Measurements from ENCODE around the gene KCNK5. TPM values are rescaled to one million over a fixed set of nuclear protein-coding genes. Genes with fewer than 3 reads are reported as not detected.

KCNK5 gene
- total and polyA plus RNA-seq, 2 of the 8 experiments (the other 6 are each of a cell fraction or from before 2014, with no cell fraction given): 20.9 to 44.3 TPM

- Histone ChIP-seq H3K27ac (ENCODE audit: low read depth, low read length) (no peak overlapping the region), H3K9ac (replicated peaks in 1 of 4; ENCODE audit: extremely low read depth in 1 of 4, low read depth in 3 of 4, low read length in 3 of 4) (no peak overlapping the region), H3K18ac (ENCODE audit: extremely low read depth, low read length) (no peak overlapping the region), H3K36me3 (ENCODE audit: control insufficient read depth in 2 of 4, insufficient read depth in 4 of 4, low read length in 3 of 4) (peaks cover 19 to 34% (median 32%) of the 10 kb centered on the region in 4 experiments), H3K79me1 (ENCODE audit: low read depth, low read length) (peaks cover 22% of the 10 kb centered on the region; the same call in 1 of the 2 replicates), H4K91ac (replicated peaks; ENCODE audit: insufficient read length, low read length) (no peak overlapping the region), H3K4me1 (replicated peaks in 1 of 4; ENCODE audit: control insufficient read depth in 3 of 4, insufficient read depth in 4 of 4, low read length in 3 of 4) (peaks cover 0 to 7% (median 2%) of the 10 kb centered on the region in 4 experiments; a peak in 4 of 7 replicates), H2AFZ (ENCODE audit: low read length) (no peak overlapping the region), H2BK12ac (ENCODE audit: low read depth, low read length) (no peak overlapping the region), H4K5ac (ENCODE audit: insufficient read length, low read depth, low read length) (no peak overlapping the region), H3K56ac (replicated peaks; ENCODE audit: insufficient read length, low read depth, low read length) (no peak overlapping the region), H3K79me2 (ENCODE audit: control insufficient read depth in 1 of 2, insufficient read depth in 2 of 2, low read length in 2 of 2) (peaks cover 5 to 75% of the 10 kb centered on the region in 2 experiments; a peak in 3 of 4 replicates), H3K27me3 (replicated peaks in 1 of 4; ENCODE audit: control insufficient read depth in 3 of 4, extremely low read depth in 1 of 4, insufficient read depth in 3 of 4, low read length in 3 of 4) (no peaks in the 10 kb centered on the region), H3K14ac (ENCODE audit: insufficient read length) (no peak overlapping the region), H3K23ac (ENCODE audit: insufficient read length) (no peak overlapping the region), H3K9me3 (ENCODE audit: insufficient read depth in 2 of 2, low read depth in 1 of 2, low read length in 1 of 2) (no peaks in the 10 kb centered on the region), H3K23me2 (ENCODE audit: low read depth, low read length) (no peaks in the 10 kb centered on the region), H2AK5ac (ENCODE audit: low read depth, low read length) (no peak overlapping the region), H3K4ac (replicated peaks; ENCODE audit: insufficient read length, low read depth, low read length) (no peak overlapping the region), H2BK120ac (replicated peaks; ENCODE audit: low read depth, low read length) (no peak overlapping the region), H2BK5ac (ENCODE audit: low read depth, low read length) (no peak overlapping the region), H2BK20ac (ENCODE audit: low read length) (no peak overlapping the region), H4K8ac (ENCODE audit: extremely low read depth, insufficient read depth, low read length) (no peak overlapping the region), H3K4me3 (ENCODE audit: extremely low read depth in 1 of 4, insufficient read depth in 2 of 4, low read depth in 3 of 4, low read length in 4 of 4) (no peak overlapping the region), H4K20me1 (replicated peaks in 1 of 2; ENCODE audit: control insufficient read depth in 1 of 2, insufficient read depth in 2 of 2, low read length in 2 of 2) (peaks cover 20 to 42% of the 10 kb centered on the region in 2 experiments), H3K4me2 (ENCODE audit: insufficient read depth in 1 of 2, low read depth in 2 of 2, low read length in 2 of 2) (no peak overlapping the region), H2BK15ac (ENCODE audit: low read length) (no peak overlapping the region; the same call in 1 of the 2 replicates)
- CTCF ChIA-PET (ENCODE audit: partially characterized antibody): interaction anchor here (1.6 to 72.8 kb wide), 5 partner anchors 3 to 99 kb away, joined by 5 to 1738 read pairs (median 836); partner anchors contain the start of genes KCNK17 and KCNK5
- FAIRE-seq: no peak
- 85% methylated on average over 4 of the region's 4 CpGs; no CpG with 5 or more reads in 1 of the 2 experiments for WGBS, 2 experiments (ENCODE audit: extremely low coverage in 1 of 2, insufficient coverage in 1 of 2, insufficient read length in 1 of 2, insufficient replicate concordance in 2 of 2, low coverage in 1 of 2, low lambda C conversion rate in 2 of 2, missing lambda C conversion rate in 1 of 2)
- POLR2A ChIA-PET (ENCODE audit: partially characterized antibody): no interaction called here
- TF ChIP-seq USF2 (IDR thresholded peaks at IDR 0.05; ENCODE audit: low read length): no peak
- TF ChIP-seq ZNF274 (IDR thresholded peaks at IDR 0.05; ENCODE audit: borderline replicate concordance, extremely low read depth, low read length): no peak
- DNase-seq (ENCODE audit: low read depth in 1 of 2, low spot score in 2 of 2): no peak
These were observed 31.8 kb downstream of the KCNK5 start for GRCh38 chr6:39197521-39197920.
